Hepatic stellate cell (primary cell): ENCODE results near the gene SLC25A27.
"Not testable (repeated sequence)": the region's sequence is repeated elsewhere in the genome, so short reads cannot be mapped to it uniquely, and the experiment has no call there.

Experiments used
- DNase-seq: peaks from one replicate; pipeline ENCODE4 v3.0.0; 2011; ENCODE audit warnings: low spot score

Gene SLC25A27

GRCh38 chr6:46652603-46653438 is at the start of gene SLC25A27, which contains the start of gene CYP39A1:
Gene SLC25A27, plus strand, starts transcription at chr6:46652975. Its CDS starts 218 bp downstream, at chr6:46653193.
Gene CYP39A1, minus strand, starts transcription at chr6:46652818. Its CDS starts 236 bp downstream, at chr6:46652582.
- peak; percentile 86 for DNase-seq

- DNase-seq: no peak
These were observed 47.5 kb upstream of the SLC25A27 start for GRCh38 chr6:46605091-46605797.

GRCh38 chr6:46606338-46606737 is 46.4 kb upstream of the SLC25A27 start:
- no peak for DNase-seq

- DNase-seq: no peak
These were observed 41.8 kb upstream of the SLC25A27 start for GRCh38 chr6:46610862-46611553.

- DNase-seq: no peak
These were observed 40.1 kb upstream of the SLC25A27 start for GRCh38 chr6:46612645-46613044.

- no peak for DNase-seq
These were observed 34.0 kb upstream of the SLC25A27 start for GRCh38 chr6:46618726-46619125.

GRCh38 chr6:46626228-46626909 is 26.4 kb upstream of the SLC25A27 start:
- peak; percentile 7 for DNase-seq

- DNase-seq: no peak
These were observed 25.8 kb upstream of the SLC25A27 start for GRCh38 chr6:46626976-46627375.

GRCh38 chr6:46628498-46628897 is 24.3 kb upstream of the SLC25A27 start:
- DNase-seq: no peak

GRCh38 chr6:46628976-46629375 is 23.8 kb upstream of the SLC25A27 start:
- no peak for DNase-seq

- DNase-seq: no peak
These were observed 23.1 kb upstream of the SLC25A27 start for GRCh38 chr6:46629691-46630090.

GRCh38 chr6:46632053-46632452 is 20.7 kb upstream of the SLC25A27 start:
- DNase-seq: no peak

- no peak for DNase-seq
These were observed 17.3 kb upstream of the SLC25A27 start for GRCh38 chr6:46635462-46635861.

GRCh38 chr6:46637145-46637544 is 15.6 kb upstream of the SLC25A27 start:
- no peak for DNase-seq

- no peak for DNase-seq
These were observed 14.8 kb upstream of the SLC25A27 start for GRCh38 chr6:46637933-46638332.

GRCh38 chr6:46638650-46639049 is 14.1 kb upstream of the SLC25A27 start:
- DNase-seq: no peak

GRCh38 chr6:46642928-46643751 is 9.6 kb upstream of the SLC25A27 start:
- DNase-seq: no peak

GRCh38 chr6:46645265-46645664 is 7.5 kb upstream of the SLC25A27 start:
- DNase-seq: no peak

GRCh38 chr6:46648108-46648507 is 4.7 kb upstream of the SLC25A27 start:
- DNase-seq: not testable (repeated sequence)

- DNase-seq: no peak
These were observed 3.8 kb upstream of the SLC25A27 start for GRCh38 chr6:46648869-46649492.

GRCh38 chr6:46651006-46651405 is 1.8 kb upstream of the SLC25A27 start:
- DNase-seq: no peak
